A549 (cell line): ENCODE measurements around the gene HOMER1. TPM values are rescaled to one million over a fixed set of nuclear protein-coding genes. Genes with fewer than 3 reads are reported as not detected.
A peak's percentile ranks its signal among the peaks of the same experiment; 100 is the strongest.

Experiments used
- ATAC-seq, 2 experiments: fragments of 200-7000 bp in 1 of 2; fragments of >200 bp in 1 of 2; cut with Nextera tagmentation in 1 of 2; cut with Tn5 transposase in 1 of 2; 3 replicates each; pipeline versions ENCODE4 v1.8.0 to v1.9.1; 2018 to 2020; ENCODE audit warnings: mild to moderate bottlenecking in 1 of 2, moderate library complexity in 1 of 2
- CTCF ChIA-PET: fragments of 300-600 bp; sonication (Branson Sonifier 250); formaldehyde crosslinking; extraction: SDS; loops from one replicate; lab custom pipeline; 2021; ENCODE audit warnings: antibody characterized with exemption, inconsistent platforms; lab: Yijun Ruan, JAX
- POLR2A ChIA-PET: fragments of 350-600 bp; formaldehyde crosslinking; extraction: SDS; loops from one replicate; lab custom pipeline; 2021; ENCODE audit warnings: antibody characterized with exemption, inconsistent platforms; lab: Yijun Ruan, JAX
- DNase-seq, 2 experiments: peaks; one replicate each; pipeline versions ENCODE4 v3.0.0 to v3.0.0-alpha.2; 2011 to 2016; ENCODE audit warnings: low read depth in 1 of 2, low spot score in 1 of 2
- FAIRE-seq: peaks from 2 replicates; lab custom pipeline; 2011; peaks lifted over from hg19 to GRCh38; lab: Jason Lieb, UNC
- H3K27ac ChIP-seq, 2 experiments: fragments of >200 bp; sonication (Bioruptor Twin); formaldehyde crosslinking; 3 replicates each; pipeline ENCODE4 v1.5.1; 2016 to 2017
- H3K4me1 ChIP-seq: fragments of >200 bp; sonication (Bioruptor Twin); formaldehyde crosslinking; 3 replicates; pipeline ENCODE4 v1.6.1; 2016
- H3K4me2 ChIP-seq: fragments of >200 bp; sonication (Bioruptor Twin); formaldehyde crosslinking; 3 replicates; pipeline ENCODE4 v1.6.1; 2016
- H3K4me3 ChIP-seq: fragments of >200 bp; sonication (Bioruptor Twin); formaldehyde crosslinking; 3 replicates; pipeline ENCODE4 v1.5.1; 2016
- H3K9me3 ChIP-seq: fragments of >200 bp; sonication (Bioruptor Twin); formaldehyde crosslinking; 3 replicates; pipeline ENCODE4 v1.6.1; 2016
- BCL3 ChIP-seq: fragments of >200 bp; sonication (Bioruptor Twin); formaldehyde crosslinking; IDR thresholded peaks from 3 replicates; pipeline ENCODE4 v1.6.1; 2016
- BHLHE40 ChIP-seq: IDR thresholded peaks from 2 replicates; pipeline ENCODE4 v1.6.1; 2012; ENCODE audit warnings: low read depth, low read length, inconsistent platforms
- CBX2 ChIP-seq: fragments of 200-600 bp; sonication (generic); IDR thresholded peaks from 2 replicates; pipeline ENCODE4 v1.6.1; 2016; ENCODE audit warnings: low read depth, mild to moderate bottlenecking, borderline replicate concordance
- CEBPB ChIP-seq, 2 experiments: fragments of >200 bp in 1 of 2; sonication (Bioruptor Twin) in 1 of 2; formaldehyde crosslinking in 1 of 2; IDR thresholded peaks; 2 replicates each; pipeline ENCODE4 v1.6.1; 2012 to 2016
- CHD2 ChIP-seq: fragments of 150-350 bp; IDR thresholded peaks from 2 replicates; pipeline ENCODE4 v1.6.1; 2014; ENCODE audit warnings: low read length; ENCODE audit not compliant: partially characterized antibody
- CTCF ChIP-seq: fragments of >200 bp; sonication (Bioruptor Twin); formaldehyde crosslinking; IDR thresholded peaks from 3 replicates; pipeline ENCODE4 v1.5.1; 2016
- E2F6 ChIP-seq: IDR thresholded peaks from 2 replicates; pipeline ENCODE4 v1.6.1; 2012; ENCODE audit warnings: low read depth, borderline replicate concordance
- HDAC2 ChIP-seq: fragments of 200-600 bp; sonication (generic); IDR thresholded peaks from 2 replicates; pipeline ENCODE4 v1.6.1; 2016
- HES2 ChIP-seq: fragments of >200 bp; sonication (Bioruptor Twin); formaldehyde crosslinking; IDR thresholded peaks from 2 replicates; pipeline ENCODE4 v1.6.1; 2016
- HEYL ChIP-seq: fragments of 250-450 bp; sonication (Bioruptor Pico); IDR thresholded peaks from 2 replicates; pipeline ENCODE4 v1.8.0; 2021; ENCODE audit warnings: mild to moderate bottlenecking, moderate library complexity
- HMGXB4 ChIP-seq: fragments of 250-450 bp; sonication (Bioruptor Pico); IDR thresholded peaks from 2 replicates; pipeline ENCODE4 v1.5.0; 2021; ENCODE audit warnings: mild to moderate bottlenecking, moderate library complexity, borderline replicate concordance
- HOXB13 ChIP-seq: fragments of 250-450 bp; sonication (Bioruptor Pico); IDR thresholded peaks from 2 replicates; pipeline ENCODE4 v1.5.0; 2020; ENCODE audit warnings: low read depth, mild to moderate bottlenecking, moderate library complexity
- HOXB5 ChIP-seq: fragments of 250-450 bp; sonication (Bioruptor Pico); IDR thresholded peaks from 2 replicates; pipeline ENCODE4 v1.5.0; 2020; ENCODE audit warnings: mild to moderate bottlenecking, moderate library complexity
- JUNB ChIP-seq: fragments of >200 bp; sonication (Bioruptor Twin); formaldehyde crosslinking; IDR thresholded peaks from 2 replicates; pipeline ENCODE4 v1.6.1; 2016
- KDM1A ChIP-seq: fragments of 200-600 bp; sonication (generic); IDR thresholded peaks from 2 replicates; pipeline ENCODE4 v1.6.1; 2016; ENCODE audit warnings: low read depth, mild to moderate bottlenecking
- KDM5A ChIP-seq: fragments of 200-600 bp; sonication (generic); IDR thresholded peaks from 2 replicates; pipeline ENCODE4 v1.6.1; 2016; ENCODE audit warnings: antibody characterized with exemption, mild to moderate bottlenecking
- MAX ChIP-seq: IDR thresholded peaks from 2 replicates; pipeline ENCODE4 v1.6.1; 2012
- MAZ ChIP-seq: fragments of 150-350 bp; IDR thresholded peaks from 2 replicates; pipeline ENCODE4 v1.6.1; 2014; ENCODE audit warnings: antibody characterized with exemption, low read depth, low read length, borderline replicate concordance
- NFE2L2 ChIP-seq: fragments of 150-350 bp; conservative IDR thresholded peaks from 2 replicates; pipeline ENCODE4 v1.6.1; 2014; ENCODE audit warnings: low read length
- NR3C1 ChIP-seq: fragments of >200 bp; sonication (Bioruptor Twin); formaldehyde crosslinking; IDR thresholded peaks from 3 replicates; pipeline ENCODE4 v1.6.1; 2017
- POLR2A ChIP-seq: IDR thresholded peaks from 2 replicates; pipeline ENCODE4 v1.6.1; 2012; ENCODE audit warnings: mild to moderate bottlenecking, low read length
- RAD21 ChIP-seq, 2 experiments: fragments of >200 bp in 1 of 2; sonication (Bioruptor Twin) in 1 of 2; formaldehyde crosslinking in 1 of 2; IDR thresholded peaks in 1 of 2; conservative IDR thresholded peaks in 1 of 2; 2 replicates in 1 of 2; 3 replicates in 1 of 2; pipeline ENCODE4 v1.6.1; 2012 to 2018; ENCODE audit warnings: inconsistent platforms in 1 of 2
- RARB ChIP-seq: fragments of 250-450 bp; sonication (Bioruptor Pico); IDR thresholded peaks from 2 replicates; pipeline ENCODE4 v1.8.0; 2021; ENCODE audit warnings: mild to moderate bottlenecking, moderate library complexity
- RNF2 ChIP-seq: fragments of 200-600 bp; sonication (generic); IDR thresholded peaks from 2 replicates; pipeline ENCODE4 v1.6.1; 2016; ENCODE audit warnings: low read depth, mild to moderate bottlenecking, antibody characterized with exemption, moderate library complexity, borderline replicate concordance
- TFCP2L1 ChIP-seq: fragments of 250-450 bp; sonication (Bioruptor Pico); IDR thresholded peaks from 2 replicates; pipeline ENCODE4 v1.5.0; 2021; ENCODE audit warnings: mild to moderate bottlenecking
- TP53 ChIP-seq: fragments of 250-450 bp; sonication (Bioruptor Pico); IDR thresholded peaks from 2 replicates; pipeline ENCODE4 v1.5.0; 2021; ENCODE audit warnings: mild to moderate bottlenecking, moderate library complexity
- ZC3H11A ChIP-seq: fragments of 450-650 bp; IDR thresholded peaks from 2 replicates; pipeline ENCODE4 v1.6.1; 2014; ENCODE audit warnings: antibody characterized with exemption, mild to moderate bottlenecking
- ZFP36 ChIP-seq: fragments of 450-650 bp; IDR thresholded peaks from 2 replicates; pipeline ENCODE4 v1.6.1; 2014; ENCODE audit warnings: borderline replicate concordance; ENCODE audit not compliant: partially characterized antibody
- ZSCAN20 ChIP-seq: fragments of 250-450 bp; sonication (Bioruptor Pico); IDR thresholded peaks from 2 replicates; pipeline ENCODE4 v1.8.0; 2022; ENCODE audit warnings: mild to moderate bottlenecking, moderate library complexity
- WGBS: methylation state at CpG from one replicate; pipeline ENCODE4 v1.1.6; 2017; ENCODE audit errors: missing lambda C conversion rate; 5-methylcytosine and 5-hydroxymethylcytosine counted together
- polyA plus RNA-seq, 4 experiments: library from polyadenylated mRNA; depleted of rRNA in 3 of 4; stranded (reverse); fragments of >200 nt; fragmentation: RNase III in 1 of 4; extraction: RNeasy Plus Mini Kit Qiagen cat#74134 plus additional on column Dnase treatment in 1 of 4; gene quantifications; 2 replicates in 3 of 4; 3 replicates in 1 of 4; pipeline ENCODE4 v1.2.3, GENCODE V29; 2011 to 2017

Gene HOMER1
- polyA plus RNA-seq, 2 of the 4 experiments (the other 2 are of a cell fraction) = 6.0 to 9.3 TPM

- no peak overlapping the region for H3K4me3 ChIP-seq
- TF ChIP-seq HEYL (CRISPR knock-in tag) = no peak
- no peak for TF ChIP-seq JUNB
- TF ChIP-seq KDM5A = no peak
- TF ChIP-seq RNF2 = no peak
- no peak for TF ChIP-seq CBX2
- no peak for TF ChIP-seq HDAC2
- TF ChIP-seq ZFP36 = no peak
- TF ChIP-seq HOXB5 (CRISPR knock-in tag) = no peak
- TF ChIP-seq TFCP2L1 (CRISPR knock-in tag) = no peak
- no peak for TF ChIP-seq MAZ
- no peak for TF ChIP-seq MAX
- TF ChIP-seq RARB (CRISPR knock-in tag) = no peak
- TF ChIP-seq KDM1A = no peak
- TF ChIP-seq TP53 (CRISPR knock-in tag) = no peak
- TF ChIP-seq ZC3H11A = no peak
- no peak for TF ChIP-seq BHLHE40
- no peak for TF ChIP-seq HES2
- ChIA-PET POLR2A (no interaction called here), CTCF (interaction anchor here (1.5 to 1.6 kb wide), 2 partner anchors 18 to 321 kb away, joined by 4 to 5 read pairs; no protein-coding TSS in a partner anchor)
- DNase-seq (no peak), FAIRE-seq (no peak), ATAC-seq (no peak)
- no peak overlapping the region for H3K4me2 ChIP-seq
- no peak overlapping the region for H3K27ac ChIP-seq
- H3K4me1 ChIP-seq = no peaks in the 10 kb centered on the region
- H3K9me3 ChIP-seq = no peaks in the 10 kb centered on the region
- WGBS = 41% methylated on average over 3 of the region's 3 CpGs
Observed at GRCh38 chr5:79536193-79536906, 22.4 kb upstream of the HOMER1 start.

- Histone ChIP-seq H3K27ac (no peak overlapping the region), H3K4me3 (no peak overlapping the region), H3K4me2 (no peak overlapping the region), H3K9me3 (no peaks in the 10 kb centered on the region), H3K4me1 (no peaks in the 10 kb centered on the region)
- ChIA-PET CTCF (interaction anchor here (1.0 to 1.6 kb wide), 4 partner anchors 18 to 511 kb away, joined by 3 to 6 read pairs (median 4); no protein-coding TSS in a partner anchor), POLR2A (no interaction called here)
- no peak for FAIRE-seq
- ATAC-seq = peak; percentile 47 to 57; a peak in 4 of 6 replicates
- TF ChIP-seq POLR2A (no peak), RAD21 (conservative IDR thresholded peaks at IDR 0.05 in 1 of 2, IDR thresholded peaks at IDR 0.05 in 1 of 2) (peak in 1 of 2 experiments; percentile 42; a peak in 2 of 5 replicates)
- no peak for DNase-seq
- WGBS = 26% methylated on average over 4 of the region's 4 CpGs
Observed at GRCh38 chr5:79535477-79536192, 21.7 kb upstream of the HOMER1 start.

GRCh38 chr5:79529110-79529509 lies 15.2 kb upstream of the HOMER1 start:
- DNase-seq = no peak
- H3K9me3 ChIP-seq = peaks cover 16% of the 10 kb centered on the region
- H3K4me3 ChIP-seq = no peak overlapping the region
- H3K4me2 ChIP-seq = no peak overlapping the region
- no peaks in the 10 kb centered on the region for H3K4me1 ChIP-seq
- ChIA-PET CTCF (no interaction called here), POLR2A (no interaction called here)
- ATAC-seq = no peak
- no peak overlapping the region for H3K27ac ChIP-seq
- 64% methylated on average over 5 of the region's 5 CpGs for WGBS
- no peak for FAIRE-seq
- no peak for TF ChIP-seq E2F6
- TF ChIP-seq CEBPB (IDR thresholded peaks at IDR 0.05) = no peak
- no peak for TF ChIP-seq HOXB13 (CRISPR knock-in tag)
- no peak for TF ChIP-seq BCL3
- no peak for TF ChIP-seq KDM1A
- no peak for TF ChIP-seq CHD2
- no peak for TF ChIP-seq NFE2L2
- TF ChIP-seq NR3C1 = no peak
- no peak for TF ChIP-seq MAX
- no peak for TF ChIP-seq HMGXB4 (CRISPR knock-in tag)
- TF ChIP-seq ZSCAN20 = no peak
- no peak for TF ChIP-seq CTCF
- no peak for TF ChIP-seq POLR2A
- TF ChIP-seq JUNB = no peak
